ENCODE data around the gene DECR2. TPM values are rescaled to one million over a fixed set of nuclear protein-coding genes. Genes with fewer than 3 reads are reported as not detected.

DECR2 gene
- total RNA-seq, 4 donors from 2014 or later = 10.6 to 106 (median 31.9) TPM

DNA sequence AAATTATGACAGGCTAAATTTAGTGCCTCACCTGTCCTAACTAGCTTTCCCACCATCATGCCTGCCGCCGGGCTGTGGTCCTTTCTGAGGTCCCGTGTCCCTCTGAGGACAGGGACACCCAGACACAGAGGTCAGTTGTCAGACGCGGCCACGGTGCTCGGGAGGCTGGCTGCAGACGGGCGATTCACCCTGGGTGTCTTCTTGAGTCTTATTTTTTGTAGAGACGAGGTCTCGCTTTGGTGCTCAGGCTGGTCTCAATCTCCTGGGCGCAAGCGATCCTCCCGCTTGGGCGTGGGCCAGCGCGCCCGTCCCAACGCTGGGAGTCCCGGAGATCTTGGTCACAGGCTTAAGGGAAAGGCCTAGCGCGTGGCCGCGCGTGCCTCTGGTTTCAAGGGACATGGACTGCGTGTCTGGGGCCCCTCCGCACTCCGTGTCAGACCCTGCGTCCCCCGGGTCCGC, 23.0 kb downstream of the DECR2 start:
- DNase-seq = peak; percentile 44 to 65
- Histone ChIP-seq H3K27ac (peak overlapping the region; percentile 91), H3K4me1 (peaks cover 4 to 9% of the 10 kb centered on the region in 2 donors), H3K27me3 (no peaks in the 10 kb centered on the region), H3K36me3 (no peaks in the 10 kb centered on the region), H3K4me3 (peak overlapping the region; percentile 53 to 54), H3K9me3 (no peaks in the 10 kb centered on the region)
- intact Hi-C loops (cut with DNase I; ENCODE audit: low total_unique reads) = no loop called here
- TF ChIP-seq POLR2A (IDR thresholded peaks at IDR 0.05) = no peak
- TF ChIP-seq CTCF (IDR thresholded peaks at IDR 0.05) = no peak

DNA sequence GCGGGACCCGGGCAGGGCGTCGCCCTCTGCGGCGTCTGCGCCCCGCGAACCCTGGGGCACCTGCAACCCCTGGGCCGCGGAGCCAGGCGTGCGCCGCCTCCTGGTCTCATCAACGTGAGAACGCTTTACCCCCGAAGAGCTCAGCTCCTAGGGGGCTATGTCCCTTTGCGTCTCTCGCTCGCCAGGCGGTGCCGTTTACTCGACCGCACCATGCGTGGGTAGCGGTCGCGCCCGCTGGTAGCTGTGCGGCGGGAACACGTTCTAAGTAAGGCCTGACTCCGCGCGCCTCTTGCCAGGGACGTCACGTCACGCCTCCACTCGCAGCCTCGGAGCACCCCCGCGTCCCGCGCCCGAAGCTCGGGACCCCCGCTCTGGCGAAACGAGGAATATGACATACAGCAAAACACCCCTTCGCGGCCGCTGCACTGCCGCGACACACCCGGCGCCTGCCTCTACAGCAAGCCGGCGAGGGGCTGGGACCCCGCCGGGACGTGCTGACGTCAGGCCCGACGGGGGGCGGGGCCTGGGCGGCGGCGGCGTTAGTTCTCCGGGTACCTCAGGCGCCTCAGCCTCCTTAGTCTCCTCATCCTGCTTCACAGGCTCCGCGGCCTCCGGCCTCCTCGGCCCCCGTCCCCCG, 23.5 kb downstream of the DECR2 start, which contains the start of gene RAB11FIP3:
Gene RAB11FIP3 (plus strand): TSS at position 568 of the 637 bp plus-strand sequence. CDS start 358 bp downstream, outside the sequence.
- DNase-seq = peak; percentile 81 to 84
- intact Hi-C loops (cut with DNase I; ENCODE audit: low total_unique reads) = no loop called here
- Histone ChIP-seq H3K36me3 (no peaks in the 10 kb centered on the region), H3K4me3 (peak within 1 kb of the TSS; percentile 53 to 54), H3K4me1 (peaks cover 4 to 9% of the 10 kb centered on the region in 2 donors), H3K27ac (peak within 1 kb of the TSS; percentile 91), H3K27me3 (no peaks in the 10 kb centered on the region), H3K9me3 (no peaks in the 10 kb centered on the region)
- TF ChIP-seq CTCF (IDR thresholded peaks at IDR 0.05) (peak in 2 of 4 experiments; percentile 14 to 32), POLR2A (IDR thresholded peaks at IDR 0.05) (peak; percentile 80 to 89)

DNA sequence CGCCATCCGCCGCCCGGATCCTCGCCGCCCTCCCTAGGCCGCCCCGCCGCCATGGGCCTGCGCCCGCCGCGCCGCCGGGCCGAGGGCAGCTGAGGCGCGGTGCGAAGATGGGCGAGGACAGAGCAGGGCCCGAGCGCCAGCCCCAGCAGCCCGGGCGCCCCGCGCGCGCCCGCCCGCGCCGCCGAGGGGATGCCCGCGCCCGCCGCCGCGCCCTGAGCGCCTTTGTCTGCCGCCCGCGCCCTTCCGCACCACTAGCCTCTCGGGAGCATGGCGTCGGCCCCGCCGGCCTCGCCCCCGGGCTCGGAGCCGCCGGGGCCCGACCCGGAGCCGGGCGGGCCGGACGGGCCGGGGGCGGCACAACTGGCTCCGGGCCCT, 24.0 kb downstream of the DECR2 start:
- no peak for TF ChIP-seq CTCF (IDR thresholded peaks at IDR 0.05)
- no peak for TF ChIP-seq POLR2A (IDR thresholded peaks at IDR 0.05)
- peaks cover 4 to 9% of the 10 kb centered on the region in 2 donors for H3K4me1 ChIP-seq
- H3K9me3 ChIP-seq = no peaks in the 10 kb centered on the region
- peak overlapping the region; percentile 53 to 54 for H3K4me3 ChIP-seq
- intact Hi-C loops (cut with DNase I; ENCODE audit: low total_unique reads) = no loop called here
- no peaks in the 10 kb centered on the region for H3K27me3 ChIP-seq
- peak overlapping the region; percentile 91 for H3K27ac ChIP-seq
- no peak for DNase-seq
- H3K36me3 ChIP-seq = no peaks in the 10 kb centered on the region

DNA sequence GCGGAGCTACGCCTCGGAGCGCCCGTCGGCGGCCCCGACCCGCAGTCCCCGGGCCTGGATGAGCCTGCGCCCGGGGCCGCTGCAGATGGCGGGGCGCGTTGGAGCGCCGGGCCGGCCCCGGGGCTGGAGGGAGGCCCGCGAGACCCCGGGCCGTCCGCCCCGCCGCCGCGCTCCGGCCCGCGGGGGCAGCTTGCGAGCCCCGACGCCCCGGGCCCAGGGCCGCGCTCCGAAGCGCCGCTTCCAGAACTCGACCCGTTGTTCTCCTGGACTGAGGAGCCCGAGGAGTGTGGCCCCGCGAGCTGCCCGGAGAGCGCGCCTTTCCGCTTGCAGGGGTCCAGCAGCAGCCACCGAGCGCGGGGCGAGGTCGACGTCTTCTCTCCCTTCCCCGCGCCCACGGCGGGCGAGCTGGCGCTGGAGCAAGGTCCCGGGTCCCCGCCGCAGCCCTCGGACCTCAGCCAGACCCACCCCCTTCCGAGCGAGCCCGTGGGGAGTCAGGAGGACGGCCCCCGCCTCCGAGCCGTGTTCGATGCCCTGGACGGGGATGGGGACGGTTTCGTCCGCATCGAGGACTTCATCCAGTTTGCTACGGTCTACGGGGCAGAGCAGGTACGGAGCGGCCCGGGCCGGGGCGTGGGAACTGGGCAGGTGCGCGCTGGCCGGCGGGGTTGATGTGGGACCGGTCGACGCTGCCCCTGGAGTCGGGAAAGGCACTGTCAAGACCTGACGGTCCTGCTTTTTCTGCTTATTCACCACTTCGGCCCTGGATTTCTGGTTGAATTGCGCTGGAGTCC, 24.6 kb downstream of the DECR2 start:
- no peaks in the 10 kb centered on the region for H3K27me3 ChIP-seq
- peak overlapping the region in 1 of 2 donors; percentile 91 for H3K27ac ChIP-seq
- no peaks in the 10 kb centered on the region for H3K36me3 ChIP-seq
- H3K4me1 ChIP-seq = peaks cover 4 to 9% of the 10 kb centered on the region in 2 donors
- no peak for DNase-seq
- TF ChIP-seq CTCF (IDR thresholded peaks at IDR 0.05) = no peak
- TF ChIP-seq POLR2A (IDR thresholded peaks at IDR 0.05) = no peak
- no peaks in the 10 kb centered on the region for H3K9me3 ChIP-seq
- H3K4me3 ChIP-seq = peak overlapping the region; percentile 53 to 54
- intact Hi-C loops (cut with DNase I; ENCODE audit: low total_unique reads) = no loop called here

DNA sequence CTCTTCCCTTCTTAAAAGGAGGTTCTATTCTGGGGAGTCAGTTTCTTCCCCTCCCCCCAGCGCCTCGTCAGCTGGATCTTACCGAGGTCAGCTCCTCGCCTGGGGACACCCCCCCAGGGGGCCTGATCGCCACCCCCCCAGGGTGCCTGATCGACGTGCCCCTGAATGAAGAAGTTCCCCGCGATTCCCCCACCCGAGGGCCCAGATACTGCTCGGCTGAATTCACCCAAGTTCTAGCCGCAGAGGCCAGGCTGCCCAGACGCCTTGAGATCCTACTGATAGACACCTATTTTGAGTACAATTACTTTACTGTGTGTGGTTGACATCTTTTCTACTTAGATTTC, 25.2 kb downstream of the DECR2 start:
- H3K27me3 ChIP-seq = no peaks in the 10 kb centered on the region
- H3K4me3 ChIP-seq = peak overlapping the region; percentile 53 to 54
- peaks cover 4 to 9% of the 10 kb centered on the region in 2 donors for H3K4me1 ChIP-seq
- intact Hi-C loops (cut with DNase I; ENCODE audit: low total_unique reads) = no loop called here
- H3K36me3 ChIP-seq = no peaks in the 10 kb centered on the region
- TF ChIP-seq CTCF (IDR thresholded peaks at IDR 0.05) = no peak
- TF ChIP-seq POLR2A (IDR thresholded peaks at IDR 0.05) = no peak
- H3K27ac ChIP-seq = no peak overlapping the region
- DNase-seq = no peak
- no peaks in the 10 kb centered on the region for H3K9me3 ChIP-seq

Data from uterus (tissue), 4 donors.